H9 (cell line): ENCODE data around the gene GPR137. TPM values are rescaled to one million over a fixed set of nuclear protein-coding genes. Genes with fewer than 3 reads are reported as not detected.

ENCODE experiments used
- DNase-seq: peaks from one replicate; pipeline ENCODE4 v3.0.0-alpha.2; 2017
- H2AFZ ChIP-seq: one replicate; pipeline ENCODE4 v1.6.1; 2013; ENCODE audit warnings: mild to moderate bottlenecking, low read length, control low read depth, moderate library complexity
- H2AK5ac ChIP-seq: 2 replicates; pipeline ENCODE4 v1.6.1; 2013; ENCODE audit warnings: low read length, control low read depth, mixed read lengths; ENCODE audit not compliant: insufficient read length
- H2BK120ac ChIP-seq: one replicate; pipeline ENCODE4 v1.6.1; 2013; ENCODE audit warnings: low read depth, mild to moderate bottlenecking, low read length, control low read depth, inconsistent platforms; ENCODE audit not compliant: poor library complexity, severe bottlenecking
- H2BK12ac ChIP-seq: 2 replicates; pipeline ENCODE4 v1.6.1; 2013; ENCODE audit warnings: low read length, control low read depth, mixed read lengths, low read depth; ENCODE audit not compliant: insufficient read length
- H2BK15ac ChIP-seq: 2 replicates; pipeline ENCODE4 v1.6.1; 2013; ENCODE audit warnings: low read depth, low read length, control low read depth
- H2BK20ac ChIP-seq: one replicate; pipeline ENCODE4 v1.6.1; 2013; ENCODE audit warnings: low read depth, mild to moderate bottlenecking, low read length, control low read depth, inconsistent platforms; ENCODE audit not compliant: poor library complexity, severe bottlenecking
- H2BK5ac ChIP-seq: 2 replicates; pipeline ENCODE4 v1.6.1; 2013; ENCODE audit warnings: low read length, control low read depth, mixed read lengths; ENCODE audit not compliant: insufficient read length
- H3K14ac ChIP-seq: 2 replicates; pipeline ENCODE4 v1.6.1; 2013; ENCODE audit warnings: low read length, control low read depth; ENCODE audit not compliant: insufficient read depth
- H3K18ac ChIP-seq: 2 replicates; pipeline ENCODE4 v1.6.1; 2013; ENCODE audit warnings: low read depth, mild to moderate bottlenecking, mixed read lengths, low read length, control low read depth; ENCODE audit not compliant: insufficient read length
- H3K23ac ChIP-seq: 2 replicates; pipeline ENCODE4 v1.6.1; 2013; ENCODE audit warnings: low read length, control low read depth, mixed read lengths, low read depth; ENCODE audit not compliant: insufficient read length
- H3K23me2 ChIP-seq: 2 replicates; pipeline ENCODE4 v1.6.1; 2013; ENCODE audit warnings: low read depth, mild to moderate bottlenecking, mixed read lengths, low read length, control low read depth; ENCODE audit not compliant: insufficient read length, poor library complexity, severe bottlenecking
- H3K27ac ChIP-seq: 2 replicates; pipeline ENCODE4 v1.5.1; 2013; ENCODE audit warnings: low read length, control low read depth, mixed read lengths, low read depth; ENCODE audit not compliant: insufficient read length
- H3K27me3 ChIP-seq: 2 replicates; pipeline ENCODE4 v1.6.1; 2013; ENCODE audit warnings: low read length, control low read depth, inconsistent platforms; ENCODE audit not compliant: insufficient read depth
- H3K4ac ChIP-seq: 2 replicates; pipeline ENCODE4 v1.6.1; 2013; ENCODE audit warnings: low read depth, mild to moderate bottlenecking, control low read depth, inconsistent platforms, low read length, moderate library complexity
- H3K4me1 ChIP-seq: 2 replicates; pipeline ENCODE4 v1.6.1; 2013; ENCODE audit warnings: low read length, control low read depth, inconsistent platforms; ENCODE audit not compliant: insufficient read depth
- H3K4me2 ChIP-seq: 2 replicates; pipeline ENCODE4 v1.6.1; 2013; ENCODE audit warnings: low read length, control low read depth, mixed read lengths; ENCODE audit not compliant: insufficient read length, insufficient read depth
- H3K56ac ChIP-seq: 2 replicates; pipeline ENCODE4 v1.6.1; 2013; ENCODE audit warnings: low read depth, mild to moderate bottlenecking, mixed read lengths, low read length, control low read depth; ENCODE audit not compliant: insufficient read length
- H3K79me1 ChIP-seq: 2 replicates; pipeline ENCODE4 v1.6.1; 2013; ENCODE audit warnings: low read depth, mild to moderate bottlenecking, moderate library complexity, low read length, control low read depth, inconsistent platforms; ENCODE audit not compliant: insufficient read depth, poor library complexity, severe bottlenecking
- H3K79me2 ChIP-seq: 2 replicates; pipeline ENCODE4 v1.6.1; 2013; ENCODE audit warnings: low read length, control low read depth, inconsistent platforms; ENCODE audit not compliant: insufficient read depth
- H3K9ac ChIP-seq: 2 replicates; pipeline ENCODE4 v1.6.1; 2013; ENCODE audit warnings: low read length, control low read depth, mixed read lengths; ENCODE audit not compliant: insufficient read length; ENCODE audit errors: extremely low read depth
- H3K9me3 ChIP-seq: one replicate; pipeline ENCODE4 v1.6.1; 2013; ENCODE audit warnings: low read depth, low read length, inconsistent platforms; ENCODE audit not compliant: control insufficient read depth
- H3T11ph ChIP-seq: one replicate; pipeline ENCODE4 v1.6.1; 2013; ENCODE audit warnings: mild to moderate bottlenecking, low read length, control low read depth, inconsistent platforms
- H4K20me1 ChIP-seq: one replicate; pipeline ENCODE4 v1.6.1; 2013; ENCODE audit not compliant: control insufficient read depth, insufficient read length, insufficient read depth
- H4K5ac ChIP-seq: 2 replicates; pipeline ENCODE4 v1.6.1; 2013; ENCODE audit warnings: low read depth, mild to moderate bottlenecking, mixed read lengths, low read length, control low read depth; ENCODE audit not compliant: insufficient read length
- H4K8ac ChIP-seq: replicated peaks from 2 replicates; pipeline ENCODE4 v1.6.1; 2013; ENCODE audit warnings: low read length, control low read depth, mixed read lengths, low read depth; ENCODE audit not compliant: insufficient read length
- H4K91ac ChIP-seq: 2 replicates; pipeline ENCODE4 v1.6.1; 2013; ENCODE audit warnings: low read depth, mild to moderate bottlenecking, moderate library complexity, mixed read lengths, low read length, control low read depth; ENCODE audit not compliant: insufficient read length
- H3K27ac Mint-ChIP-seq, 3 experiments: 2 replicates in 2 of 3; 3 replicates in 1 of 3; pipeline ENCODE4 v1.8.0; 2020 to 2021; ENCODE audit warnings: mixed read lengths in 3 of 3, mild to moderate bottlenecking in 1 of 3, moderate library complexity in 1 of 3
- H3K27me3 Mint-ChIP-seq: 2 replicates; pipeline ENCODE4 v1.8.0; 2021; ENCODE audit warnings: low read depth, mild to moderate bottlenecking, moderate library complexity, mixed read lengths
- H3K36me3 Mint-ChIP-seq, 3 experiments: 2 replicates in 2 of 3; 3 replicates in 1 of 3; pipeline ENCODE4 v1.8.0; 2020 to 2021; ENCODE audit warnings: low read depth in 3 of 3, mixed read lengths in 3 of 3; ENCODE audit not compliant: insufficient read depth in 1 of 3
- H3K4me1 Mint-ChIP-seq, 2 experiments: 2 replicates each; pipeline ENCODE4 v1.8.0; 2020; ENCODE audit warnings: mixed read lengths in 2 of 2
- H3K4me3 Mint-ChIP-seq, 2 experiments: 2 replicates in 1 of 2; 3 replicates in 1 of 2; pipeline ENCODE4 v1.8.0; 2020 to 2021; ENCODE audit warnings: mild to moderate bottlenecking in 2 of 2, mixed read lengths in 2 of 2, moderate library complexity in 1 of 2
- H3K9me3 Mint-ChIP-seq, 2 experiments: 2 replicates in 1 of 2; 3 replicates in 1 of 2; pipeline ENCODE4 v1.8.0; 2020; ENCODE audit warnings: mild to moderate bottlenecking in 2 of 2, mixed read lengths in 2 of 2, moderate library complexity in 1 of 2
- CTCF ChIP-seq: fragments of 200-600 bp; sonication (generic); conservative IDR thresholded peaks from 3 replicates; pipeline ENCODE4 v1.8.0; 2021; ENCODE audit warnings: antibody characterized with exemption, mild to moderate bottlenecking
- WGBS: extraction: QIAGEN DNeasy Blood & Tissue Kit; methylation state at CpG from one replicate; pipeline ENCODE4 v1.1.7; 2013; ENCODE audit warnings: missing lambda C conversion rate, low lambda C conversion rate, mixed read lengths; ENCODE audit not compliant: insufficient read length; ENCODE audit errors: extremely low coverage; 5-methylcytosine and 5-hydroxymethylcytosine counted together
- total RNA-seq: library from RNA; stranded (reverse); gene quantifications from 2 replicates; pipeline ENCODE4 v1.2.1, GENCODE V29; 2021

The GPR137 gene
- total RNA-seq, 1 experiment from 2014 or later: 39.6 TPM

- Histone ChIP-seq H3K4me1 (no peaks in the 10 kb centered on the region), H3K4me2 (no peak overlapping the region), H2BK20ac (no peak overlapping the region), H3K79me2 (no peaks in the 10 kb centered on the region), H3K27me3 (no peaks in the 10 kb centered on the region), H3K9ac (no peak overlapping the region), H4K5ac (no peak overlapping the region), H2AK5ac (no peak overlapping the region), H3K23ac (no peak overlapping the region), H4K8ac (no peak overlapping the region), H2AFZ (no peak overlapping the region), H3T11ph (no peak overlapping the region), H4K20me1 (no peaks in the 10 kb centered on the region), H4K91ac (no peak overlapping the region), H3K18ac (no peak overlapping the region), H3K23me2 (no peaks in the 10 kb centered on the region), H3K27ac (no peak overlapping the region), H3K14ac (no peak overlapping the region), H2BK15ac (no peak overlapping the region), H3K4ac (no peak overlapping the region), H3K9me3 (no peaks in the 10 kb centered on the region), H2BK120ac (no peak overlapping the region), H3K79me1 (no peaks in the 10 kb centered on the region), H2BK12ac (no peak overlapping the region), H2BK5ac (no peak overlapping the region), H3K56ac (no peak overlapping the region)
- no peak for TF ChIP-seq CTCF
- Mint-ChIP-seq H3K4me1 (peaks cover 0 to 8% of the 10 kb centered on the region in 2 experiments; a peak in 3 of 4 replicates), H3K9me3 (no peaks in the 10 kb centered on the region), H3K36me3 (peaks cover 49 to 85% (median 67%) of the 10 kb centered on the region in 3 experiments), H3K27me3 (no peaks in the 10 kb centered on the region), H3K4me3 (no peak overlapping the region; a peak in 1 of 5 replicates), H3K27ac (0 out of 7 replicates have a peak overlapping the region, but pooled peaks of 1 of the 3 experiments have one; percentile 31)
- DNase-seq: no peak
- no CpG with 5 or more reads among the region's 42 CpGs for WGBS
These were observed 23.2 kb upstream of the GPR137 start for GRCh38 chr11:64262271-64263002.
